Endothelial cell of umbilical vein (primary cell): Measurements from ENCODE around the gene ETFB. TPM values are rescaled to one million over a fixed set of nuclear protein-coding genes. Genes with fewer than 3 reads are reported as not detected.

Source experiments
- polyA plus RNA-seq, 4 experiments: library from polyadenylated mRNA; depleted of rRNA in 3 of 4; stranded (reverse) in 3 of 4; unstranded in 1 of 4; fragments of >200 nt; gene quantifications; 2 replicates each; pipeline versions ENCODE4 v1.2.1 to v1.2.3, GENCODE V29; 2011 to 2012; ENCODE audit warnings: missing spikeins in 1 of 4
- total RNA-seq: library from RNA; stranded (reverse); gene quantifications from 2 replicates; pipeline ENCODE4 v1.2.3, GENCODE V29; 2021

The ETFB gene
- total and polyA plus RNA-seq, 2 donors (not counting 3 experiments of a cell fraction or from before 2014, with no cell fraction given), result 54.1 to 99.2 TPM

Other genes with a start within 250 kb of the ETFB start
- gene SIGLEC9, start 241.5 kb downstream of the ETFB start, total RNA-seq, result not detected in 2 replicates
- not detected in 2 replicates for gene SIGLEC9, start 241.5 kb downstream of the ETFB start, polyA plus RNA-seq
- not detected in 2 replicates for gene SIGLEC7, start 224.1 kb downstream of the ETFB start, total RNA-seq
- not detected in 2 replicates for gene SIGLEC7, start 224.1 kb downstream of the ETFB start, polyA plus RNA-seq
- gene CD33, start 141.3 kb downstream of the ETFB start, total RNA-seq, result not detected in 2 replicates
- not detected in 2 replicates for gene CD33, start 141.3 kb downstream of the ETFB start, polyA plus RNA-seq
- gene SIGLECL1, start 115.3 kb downstream of the ETFB start, total RNA-seq, result not detected in 2 replicates
- gene SIGLECL1, start 115.3 kb downstream of the ETFB start, polyA plus RNA-seq, result not detected in 2 replicates
- gene IGLON5, start 54.7 kb downstream of the ETFB start, total RNA-seq, result not detected in 2 replicates
- gene IGLON5, start 54.7 kb downstream of the ETFB start, polyA plus RNA-seq, result not detected in 2 replicates
- gene VSIG10L, start 24.2 kb downstream of the ETFB start, total RNA-seq, result 0.39 and 0.62 TPM in 2 replicates
- gene VSIG10L, start 24.2 kb downstream of the ETFB start, polyA plus RNA-seq, result 0.77 and 0.94 TPM in 2 replicates
- 0.97 TPM in 1 of 2 replicates, not detected in the other for gene CLDND2, start 2.6 kb upstream of the ETFB start, total RNA-seq
- not detected in 2 replicates for gene CLDND2, start 2.6 kb upstream of the ETFB start, polyA plus RNA-seq
- not detected in 2 replicates for gene NKG7, start 6.3 kb upstream of the ETFB start, total RNA-seq
- gene NKG7, start 6.3 kb upstream of the ETFB start, polyA plus RNA-seq, result not detected in 2 replicates
- not detected in 2 replicates for gene LIM2, start 21.6 kb upstream of the ETFB start, total RNA-seq
- not detected in 2 replicates for gene LIM2, start 21.6 kb upstream of the ETFB start, polyA plus RNA-seq
- not detected in 2 replicates for gene C19orf84, start 24.2 kb upstream of the ETFB start, total RNA-seq
- gene C19orf84, start 24.2 kb upstream of the ETFB start, polyA plus RNA-seq, result not detected in 2 replicates
- gene SIGLEC10, start 51.3 kb upstream of the ETFB start, total RNA-seq, result not detected in 2 replicates
- not detected in 2 replicates for gene SIGLEC10, start 51.3 kb upstream of the ETFB start, polyA plus RNA-seq
- gene SIGLEC8, start 92.1 kb upstream of the ETFB start, total RNA-seq, result not detected in 2 replicates
- gene SIGLEC8, start 92.1 kb upstream of the ETFB start, polyA plus RNA-seq, result not detected in 2 replicates
- not detected in 2 replicates for gene CEACAM18, start 112.2 kb upstream of the ETFB start, total RNA-seq
- gene CEACAM18, start 112.2 kb upstream of the ETFB start, polyA plus RNA-seq, result not detected in 2 replicates
- gene SIGLEC12, start 135.4 kb upstream of the ETFB start, total RNA-seq, result not detected in 2 replicates
- not detected in 2 replicates for gene SIGLEC12, start 135.4 kb upstream of the ETFB start, polyA plus RNA-seq
- gene SIGLEC6, start 165.3 kb upstream of the ETFB start, total RNA-seq, result not detected in 2 replicates
- gene SIGLEC6, start 165.3 kb upstream of the ETFB start, polyA plus RNA-seq, result not detected in 2 replicates
- gene ZNF175, start 204.9 kb upstream of the ETFB start, total RNA-seq, result 16.5 and 21.4 TPM in 2 replicates
- gene ZNF175, start 204.9 kb upstream of the ETFB start, polyA plus RNA-seq, result 3.8 and 4.9 TPM in 2 replicates